Fibroblast of peridontal ligament (primary cell): ENCODE data around the gene MAPK10.

ENCODE experiments used
- DNase-seq: peaks from one replicate; pipeline ENCODE4 v3.0.0-alpha.2; 2010; ENCODE audit errors: extremely low read depth

The MAPK10 gene

GRCh38 chr4:86278126-86278525 is 81.7 kb downstream of the MAPK10 start:
- no peak for DNase-seq

- DNase-seq: no peak
These were observed 85.2 kb downstream of the MAPK10 start for GRCh38 chr4:86274642-86275041.

- no peak for DNase-seq
These were observed 87.2 kb downstream of the MAPK10 start for GRCh38 chr4:86272669-86273068.

- DNase-seq: no peak
These were observed 88.8 kb downstream of the MAPK10 start for GRCh38 chr4:86271057-86271456.

GRCh38 chr4:86269354-86269753 is 90.5 kb downstream of the MAPK10 start:
- no peak for DNase-seq

GRCh38 chr4:86264241-86264640 is 95.6 kb downstream of the MAPK10 start:
- DNase-seq: no peak

- DNase-seq: peak; percentile 71
These were observed 98.2 kb downstream of the MAPK10 start for GRCh38 chr4:86261636-86262035.

- peak; percentile 69 for DNase-seq
These were observed 103.8 kb downstream of the MAPK10 start for GRCh38 chr4:86256086-86256485.

GRCh38 chr4:86250619-86251018 is 109.2 kb downstream of the MAPK10 start:
- no peak for DNase-seq

- DNase-seq: peak; percentile 64
These were observed 109.8 kb downstream of the MAPK10 start for GRCh38 chr4:86250006-86250405.

GRCh38 chr4:86249074-86249473 is 110.8 kb downstream of the MAPK10 start:
- DNase-seq: no peak

- no peak for DNase-seq
These were observed 111.9 kb downstream of the MAPK10 start for GRCh38 chr4:86247906-86248305.

GRCh38 chr4:86247320-86247719 is 112.5 kb downstream of the MAPK10 start:
- DNase-seq: no peak

GRCh38 chr4:86243750-86244149 is 116.1 kb downstream of the MAPK10 start:
- DNase-seq: no peak

GRCh38 chr4:86242677-86243076 is 117.2 kb downstream of the MAPK10 start:
- DNase-seq: no peak

GRCh38 chr4:86235549-86235948 is 124.3 kb downstream of the MAPK10 start:
- DNase-seq: no peak

GRCh38 chr4:86233681-86234080 is 126.2 kb downstream of the MAPK10 start:
- DNase-seq: no peak

GRCh38 chr4:86233090-86233489 is 126.8 kb downstream of the MAPK10 start:
- no peak for DNase-seq

GRCh38 chr4:86223472-86223871 is 136.4 kb downstream of the MAPK10 start:
- peak; percentile 58 for DNase-seq

- DNase-seq: no peak
These were observed 138.9 kb downstream of the MAPK10 start for GRCh38 chr4:86221002-86221401.

GRCh38 chr4:86220121-86220520 is 139.7 kb downstream of the MAPK10 start:
- DNase-seq: peak; percentile 50

- DNase-seq: peak; percentile 64
These were observed 140.9 kb downstream of the MAPK10 start for GRCh38 chr4:86218746-86219473.

GRCh38 chr4:86203176-86203575 is 156.7 kb downstream of the MAPK10 start:
- no peak for DNase-seq

GRCh38 chr4:86185659-86186058 is 174.2 kb downstream of the MAPK10 start:
- DNase-seq: no peak
